Neural cell (in vitro differentiated cells): ENCODE results near the gene HBG1. TPM values are rescaled to one million over a fixed set of nuclear protein-coding genes. Genes with fewer than 3 reads are reported as not detected.

Experiments
- H2AFZ ChIP-seq: fragments of 200-600, 300-800 bp; sonication (generic), shearing (Covaris generic); 2 replicates; pipeline ENCODE4 v1.6.0; 2014; ENCODE audit warnings: low read depth, mild to moderate bottlenecking, antibody characterized with exemption, low read length, moderate library complexity
- H3F3A ChIP-seq: fragments of 200-600 bp; shearing (Covaris generic); 2 replicates; pipeline ENCODE4 v1.6.1; 2016; ENCODE audit warnings: mild to moderate bottlenecking, moderate library complexity, mixed read lengths, antibody characterized with exemption, low read length; ENCODE audit not compliant: insufficient read depth, poor library complexity, severe bottlenecking
- H3K27ac ChIP-seq: fragments of 200-600, 300-800 bp; sonication (generic), shearing (Covaris generic); 2 replicates; pipeline ENCODE4 v1.5.1; 2014; ENCODE audit warnings: mild to moderate bottlenecking, low read length, moderate library complexity
- H3K27me3 ChIP-seq: fragments of 300-800, 200-600 bp; sonication (generic), shearing (Covaris generic); 2 replicates; pipeline ENCODE4 v1.6.0; 2014; ENCODE audit warnings: mild to moderate bottlenecking, low read depth, low read length, moderate library complexity; ENCODE audit not compliant: insufficient read depth
- H3K36me3 ChIP-seq: fragments of 300-800, 200-600 bp; sonication (generic), shearing (Covaris generic); 2 replicates; pipeline ENCODE4 v1.5.1; 2014; ENCODE audit warnings: mild to moderate bottlenecking, antibody characterized with exemption, low read length, moderate library complexity; ENCODE audit not compliant: insufficient read depth
- H3K4me2 ChIP-seq: fragments of 300-800, 200-600 bp; sonication (generic), shearing (Covaris generic); 2 replicates; pipeline ENCODE4 v1.6.0; 2014; ENCODE audit warnings: mild to moderate bottlenecking, low read length
- H3K4me3 ChIP-seq: fragments of 300-800, 200-600 bp; sonication (generic), shearing (Covaris generic); 2 replicates; pipeline ENCODE4 v1.5.1; 2014; ENCODE audit warnings: mild to moderate bottlenecking, low read length, moderate library complexity
- H3K79me2 ChIP-seq: fragments of 200-600 bp; shearing (Covaris generic); replicated peaks from 2 replicates; pipeline ENCODE4 v1.6.0; 2014; ENCODE audit warnings: mild to moderate bottlenecking, low read length, moderate library complexity; ENCODE audit not compliant: insufficient read depth
- H3K9ac ChIP-seq: fragments of 300-800, 200-600 bp; sonication (generic), shearing (Covaris generic); 2 replicates; pipeline ENCODE4 v1.6.1; 2016; ENCODE audit warnings: mild to moderate bottlenecking, low read length, mixed read lengths
- H3K9me2 ChIP-seq: fragments of 200-600 bp; shearing (Covaris generic); 2 replicates; pipeline ENCODE4 v1.6.1; 2016; ENCODE audit warnings: mild to moderate bottlenecking, low read length, mixed read lengths; ENCODE audit not compliant: insufficient read depth
- H3K9me3 ChIP-seq: fragments of 200-600, 300-800 bp; sonication (generic), shearing (Covaris generic); 2 replicates; pipeline ENCODE4 v1.6.1; 2016; ENCODE audit warnings: mild to moderate bottlenecking, mixed run types, low read length, moderate library complexity, mixed read lengths
- H4K20me1 ChIP-seq: fragments of 200-600 bp; shearing (Covaris generic); 2 replicates; pipeline ENCODE4 v1.6.1; 2016; ENCODE audit warnings: mild to moderate bottlenecking, mixed run types; ENCODE audit not compliant: insufficient read depth
- EP300 ChIP-seq: fragments of 450-650 bp; conservative IDR thresholded peaks from 2 replicates; pipeline ENCODE4 v1.6.1; 2014; ENCODE audit warnings: antibody characterized with exemption, mild to moderate bottlenecking, moderate library complexity; ENCODE audit not compliant: poor library complexity, severe bottlenecking
- EZH2 ChIP-seq: fragments of 200-600, 300-800 bp; shearing (Covaris generic), sonication (generic); IDR thresholded peaks from 2 replicates; pipeline ENCODE4 v1.6.1; 2014; ENCODE audit warnings: antibody characterized with exemption, low read length, borderline replicate concordance, mild to moderate bottlenecking; ENCODE audit not compliant: insufficient read depth, poor library complexity, severe bottlenecking
- MXI1 ChIP-seq: fragments of 450-650 bp; conservative IDR thresholded peaks from 2 replicates; pipeline ENCODE4 v1.6.1; 2014; ENCODE audit warnings: antibody characterized with exemption, mild to moderate bottlenecking; ENCODE audit not compliant: poor library complexity, severe bottlenecking
- POLR2AphosphoS5 ChIP-seq: IDR thresholded peaks from 2 replicates; pipeline ENCODE4 v1.6.1; 2012
- RAD21 ChIP-seq: fragments of 450-650 bp; conservative IDR thresholded peaks from 2 replicates; pipeline ENCODE4 v1.6.1; 2014; ENCODE audit warnings: antibody characterized with exemption, mild to moderate bottlenecking, moderate library complexity
- SMC3 ChIP-seq: fragments of 450-650 bp; conservative IDR thresholded peaks from 2 replicates; pipeline ENCODE4 v1.6.1; 2014; ENCODE audit warnings: antibody characterized with exemption, mild to moderate bottlenecking, moderate library complexity; ENCODE audit not compliant: poor library complexity
- TAF1 ChIP-seq: IDR thresholded peaks from 2 replicates; pipeline ENCODE4 v1.6.1; 2012; ENCODE audit warnings: low read depth
- polyA plus RNA-seq: library from polyadenylated mRNA; depleted of rRNA; stranded (reverse); fragments of >200 nt; gene quantifications from 2 replicates; pipeline ENCODE4 v1.2.3, GENCODE V29; 2014
- TF ChIP-seq, protein P1 (sequence below): IDR thresholded peaks from 2 replicates; pipeline ENCODE4 v1.6.1; 2012; ENCODE audit warnings: borderline replicate concordance
- TF ChIP-seq, protein P2 (sequence below): fragments of 450-650 bp; IDR thresholded peaks from 2 replicates; pipeline ENCODE4 v1.5.1; 2014; ENCODE audit warnings: antibody characterized with exemption, mild to moderate bottlenecking, moderate library complexity; ENCODE audit not compliant: poor library complexity, severe bottlenecking

The HBG1 gene
- polyA plus RNA-seq, 1 donor from 2014 or later = not detected

DNA sequence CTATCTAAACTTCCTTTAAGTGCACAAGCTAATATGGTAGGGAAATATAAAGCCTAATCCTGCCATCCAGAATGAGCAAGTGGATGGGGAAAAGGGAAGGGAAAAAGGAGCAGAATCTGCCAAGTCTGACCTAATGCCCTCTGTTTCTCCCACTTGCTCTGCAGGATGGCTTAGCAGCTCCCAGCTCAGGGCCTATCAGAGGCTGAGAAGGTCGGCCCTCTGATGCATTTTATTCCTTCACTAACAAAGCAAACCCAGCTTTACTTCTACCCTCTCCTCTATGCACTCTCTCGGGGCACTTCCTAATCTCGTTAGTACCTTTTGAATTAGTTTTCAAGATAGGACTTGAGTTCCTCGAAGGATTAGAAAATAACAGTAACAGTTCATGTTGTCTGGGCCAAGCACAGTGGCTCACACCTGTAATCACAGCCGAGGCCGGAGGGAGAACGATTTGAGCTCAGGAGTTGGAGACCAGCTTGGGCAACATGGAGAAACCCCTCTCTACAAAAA is 39.2 kb downstream of the HBG1 start:
- H3K9me2 ChIP-seq = no peaks in the 10 kb centered on the region
- H3K27ac ChIP-seq = no peak overlapping the region
- H3K4me2 ChIP-seq = no peak overlapping the region
- no peaks in the 10 kb centered on the region for H3F3A ChIP-seq
- no peak overlapping the region for H3K4me3 ChIP-seq
- H4K20me1 ChIP-seq = no peaks in the 10 kb centered on the region
- H3K27me3 ChIP-seq = no peaks in the 10 kb centered on the region
- no peaks in the 10 kb centered on the region for H3K79me2 ChIP-seq
- H2AFZ ChIP-seq = no peak overlapping the region
- no peak overlapping the region for H3K9ac ChIP-seq
- no peaks in the 10 kb centered on the region for H3K36me3 ChIP-seq
- TF ChIP-seq, protein P1, sequence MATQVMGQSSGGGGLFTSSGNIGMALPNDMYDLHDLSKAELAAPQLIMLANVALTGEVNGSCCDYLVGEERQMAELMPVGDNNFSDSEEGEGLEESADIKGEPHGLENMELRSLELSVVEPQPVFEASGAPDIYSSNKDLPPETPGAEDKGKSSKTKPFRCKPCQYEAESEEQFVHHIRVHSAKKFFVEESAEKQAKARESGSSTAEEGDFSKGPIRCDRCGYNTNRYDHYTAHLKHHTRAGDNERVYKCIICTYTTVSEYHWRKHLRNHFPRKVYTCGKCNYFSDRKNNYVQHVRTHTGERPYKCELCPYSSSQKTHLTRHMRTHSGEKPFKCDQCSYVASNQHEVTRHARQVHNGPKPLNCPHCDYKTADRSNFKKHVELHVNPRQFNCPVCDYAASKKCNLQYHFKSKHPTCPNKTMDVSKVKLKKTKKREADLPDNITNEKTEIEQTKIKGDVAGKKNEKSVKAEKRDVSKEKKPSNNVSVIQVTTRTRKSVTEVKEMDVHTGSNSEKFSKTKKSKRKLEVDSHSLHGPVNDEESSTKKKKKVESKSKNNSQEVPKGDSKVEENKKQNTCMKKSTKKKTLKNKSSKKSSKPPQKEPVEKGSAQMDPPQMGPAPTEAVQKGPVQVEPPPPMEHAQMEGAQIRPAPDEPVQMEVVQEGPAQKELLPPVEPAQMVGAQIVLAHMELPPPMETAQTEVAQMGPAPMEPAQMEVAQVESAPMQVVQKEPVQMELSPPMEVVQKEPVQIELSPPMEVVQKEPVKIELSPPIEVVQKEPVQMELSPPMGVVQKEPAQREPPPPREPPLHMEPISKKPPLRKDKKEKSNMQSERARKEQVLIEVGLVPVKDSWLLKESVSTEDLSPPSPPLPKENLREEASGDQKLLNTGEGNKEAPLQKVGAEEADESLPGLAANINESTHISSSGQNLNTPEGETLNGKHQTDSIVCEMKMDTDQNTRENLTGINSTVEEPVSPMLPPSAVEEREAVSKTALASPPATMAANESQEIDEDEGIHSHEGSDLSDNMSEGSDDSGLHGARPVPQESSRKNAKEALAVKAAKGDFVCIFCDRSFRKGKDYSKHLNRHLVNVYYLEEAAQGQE = no peak
- TF ChIP-seq TAF1 (no peak), POLR2AphosphoS5 (no peak), SMC3 (no peak), RAD21 (no peak), EZH2 (no peak), EP300 (no peak), MXI1 (no peak)
- TF ChIP-seq, protein P2, sequence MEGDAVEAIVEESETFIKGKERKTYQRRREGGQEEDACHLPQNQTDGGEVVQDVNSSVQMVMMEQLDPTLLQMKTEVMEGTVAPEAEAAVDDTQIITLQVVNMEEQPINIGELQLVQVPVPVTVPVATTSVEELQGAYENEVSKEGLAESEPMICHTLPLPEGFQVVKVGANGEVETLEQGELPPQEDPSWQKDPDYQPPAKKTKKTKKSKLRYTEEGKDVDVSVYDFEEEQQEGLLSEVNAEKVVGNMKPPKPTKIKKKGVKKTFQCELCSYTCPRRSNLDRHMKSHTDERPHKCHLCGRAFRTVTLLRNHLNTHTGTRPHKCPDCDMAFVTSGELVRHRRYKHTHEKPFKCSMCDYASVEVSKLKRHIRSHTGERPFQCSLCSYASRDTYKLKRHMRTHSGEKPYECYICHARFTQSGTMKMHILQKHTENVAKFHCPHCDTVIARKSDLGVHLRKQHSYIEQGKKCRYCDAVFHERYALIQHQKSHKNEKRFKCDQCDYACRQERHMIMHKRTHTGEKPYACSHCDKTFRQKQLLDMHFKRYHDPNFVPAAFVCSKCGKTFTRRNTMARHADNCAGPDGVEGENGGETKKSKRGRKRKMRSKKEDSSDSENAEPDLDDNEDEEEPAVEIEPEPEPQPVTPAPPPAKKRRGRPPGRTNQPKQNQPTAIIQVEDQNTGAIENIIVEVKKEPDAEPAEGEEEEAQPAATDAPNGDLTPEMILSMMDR = no peak
- no peaks in the 10 kb centered on the region for H3K9me3 ChIP-seq

DNA sequence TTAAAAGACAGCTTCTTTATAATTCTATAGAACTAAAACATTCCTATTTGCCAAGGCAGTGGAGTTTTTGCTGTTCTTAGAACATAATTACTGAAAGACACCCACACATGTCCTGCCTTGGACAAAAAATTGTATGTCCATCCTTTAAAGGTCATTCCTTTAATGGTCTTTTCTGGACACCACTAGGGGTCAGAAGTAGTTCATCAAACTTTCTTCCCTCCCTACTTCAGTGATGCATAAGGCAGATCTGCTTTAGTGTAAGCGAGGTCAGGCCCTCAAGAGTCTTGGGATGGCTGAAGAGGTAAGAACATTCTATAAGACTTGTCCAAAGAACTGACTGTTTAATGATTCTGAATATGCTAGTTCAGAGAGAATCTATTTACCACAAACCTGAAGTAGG is 44.9 kb downstream of the HBG1 start:
- Histone ChIP-seq H3K4me3 (no peak overlapping the region), H2AFZ (no peak overlapping the region), H3K9ac (no peak overlapping the region), H3K79me2 (no peaks in the 10 kb centered on the region), H3K36me3 (no peaks in the 10 kb centered on the region), H3F3A (no peaks in the 10 kb centered on the region), H3K4me2 (no peak overlapping the region), H4K20me1 (no peaks in the 10 kb centered on the region), H3K9me3 (no peaks in the 10 kb centered on the region), H3K9me2 (no peaks in the 10 kb centered on the region), H3K27ac (no peak overlapping the region), H3K27me3 (no peaks in the 10 kb centered on the region)
- TF ChIP-seq, protein P1 = no peak
- TF ChIP-seq RAD21 (peak; percentile 40), SMC3 (peak; percentile 36)
